SK-N-SH (cell line): Measurements from ENCODE around the gene GPR143. TPM values are rescaled to one million over a fixed set of nuclear protein-coding genes. Genes with fewer than 3 reads are reported as not detected.

Experiments used
- CTCF ChIA-PET: fragments of 300-600, 350-600 bp; formaldehyde crosslinking; extraction: SDS; loops from one replicate; lab custom pipeline; 2021; lab: Yijun Ruan, JAX
- POLR2A ChIA-PET: fragments of 350-600 bp; sonication (Branson Sonifier 250); formaldehyde crosslinking; extraction: SDS; loops from one replicate; lab custom pipeline; 2020; ENCODE audit warnings: antibody characterized with exemption, inconsistent platforms; lab: Yijun Ruan, JAX
- DNase-seq: peaks from one replicate; pipeline ENCODE4 v3.0.0; 2012
- H2AFZ ChIP-seq: fragments of 200-600 bp; sonication (generic); 2 replicates; pipeline ENCODE4 v1.8.1; 2016; ENCODE audit warnings: antibody characterized with exemption, mild to moderate bottlenecking, low read depth
- H3F3A ChIP-seq: fragments of 200-600 bp; sonication (generic); replicated peaks from 2 replicates; pipeline ENCODE3; 2016; ENCODE audit warnings: antibody characterized with exemption, mild to moderate bottlenecking; ENCODE audit not compliant: insufficient read depth
- H3K27ac ChIP-seq, 2 experiments: fragments of 200-500 bp in 1 of 2; fragments of 200-600 bp in 1 of 2; sonication (Bioruptor generic) in 1 of 2; sonication (generic), shearing (Covaris generic) in 1 of 2; 2 replicates each; pipeline versions ENCODE4 v1.5.1 to v1.6.1; 2014 to 2016; ENCODE audit warnings: low read depth in 2 of 2, inconsistent platforms in 1 of 2, low read length in 1 of 2, mild to moderate bottlenecking in 1 of 2, mixed read lengths in 1 of 2
- H3K27me3 ChIP-seq: fragments of 200-600 bp; sonication (generic), shearing (Covaris generic); 2 replicates; pipeline ENCODE4 v1.6.1; 2016; ENCODE audit warnings: mixed run types; ENCODE audit not compliant: insufficient read depth
- H3K36me3 ChIP-seq, 2 experiments: fragments of 200-500 bp in 1 of 2; fragments of 200-600 bp in 1 of 2; sonication (Bioruptor generic) in 1 of 2; sonication (generic) in 1 of 2; replicated peaks in 1 of 2; 2 replicates each; pipeline versions ENCODE3 to v1.5.1; 2014 to 2016; ENCODE audit warnings: low read length in 1 of 2, mild to moderate bottlenecking in 1 of 2; ENCODE audit not compliant: insufficient read depth in 2 of 2, control insufficient read depth in 1 of 2
- H3K4me1 ChIP-seq, 2 experiments: fragments of 200-500 bp in 1 of 2; fragments of 200-600 bp in 1 of 2; sonication (Bioruptor generic) in 1 of 2; sonication (generic), shearing (Covaris generic) in 1 of 2; 2 replicates each; pipeline versions ENCODE4 v1.5.1 to v1.6.1; 2014 to 2016; ENCODE audit warnings: low read depth in 1 of 2, low read length in 1 of 2, mixed run types in 1 of 2; ENCODE audit not compliant: insufficient read depth in 2 of 2, control insufficient read depth in 1 of 2
- H3K4me2 ChIP-seq: fragments of 200-600 bp; sonication (generic), shearing (Covaris generic); 2 replicates; pipeline ENCODE4 v1.6.1; 2017; ENCODE audit warnings: mixed run types
- H3K4me3 ChIP-seq, 2 experiments: fragments of 200-500 bp in 1 of 2; fragments of 200-600 bp in 1 of 2; sonication (Bioruptor generic) in 1 of 2; sonication (generic), shearing (Covaris generic) in 1 of 2; 2 replicates each; pipeline versions ENCODE4 v1.5.1 to v1.8.1; 2014 to 2016; ENCODE audit warnings: low read depth in 2 of 2, inconsistent platforms in 1 of 2, low read length in 1 of 2, mild to moderate bottlenecking in 1 of 2, mixed read lengths in 1 of 2, moderate library complexity in 1 of 2
- H3K79me2 ChIP-seq: fragments of 200-600 bp; sonication (generic); 2 replicates; pipeline ENCODE4 v1.8.1; 2017; ENCODE audit warnings: mild to moderate bottlenecking; ENCODE audit not compliant: insufficient read depth
- H3K9ac ChIP-seq: fragments of 200-600 bp; sonication (generic); 2 replicates; pipeline ENCODE4 v1.6.1; 2017; ENCODE audit warnings: mixed run types
- H3K9me2 ChIP-seq: fragments of 200-600 bp; sonication (generic); 2 replicates; pipeline ENCODE4 v1.6.1; 2017; ENCODE audit warnings: mixed run types
- H3K9me3 ChIP-seq: fragments of 200-600 bp; sonication (generic); 2 replicates; pipeline ENCODE4 v1.6.1; 2017; ENCODE audit warnings: mixed run types, mild to moderate bottlenecking, moderate library complexity
- H4K20me1 ChIP-seq: fragments of 200-600 bp; sonication (generic); 2 replicates; pipeline ENCODE4 v1.6.1; 2017; ENCODE audit warnings: mild to moderate bottlenecking, mixed run types; ENCODE audit not compliant: insufficient read depth
- ELF1 ChIP-seq: IDR thresholded peaks from 2 replicates; pipeline ENCODE4 v1.4.0; 2012
- EP300 ChIP-seq, 2 experiments: IDR thresholded peaks; 2 replicates each; pipeline versions ENCODE4 v1.4.0 to v1.6.1; 2012; ENCODE audit warnings: borderline replicate concordance in 1 of 2, low read depth in 1 of 2, low read length in 1 of 2
- EZH2phosphoT487 ChIP-seq: fragments of 200-600 bp; sonication (generic); IDR thresholded peaks from 2 replicates; pipeline ENCODE4 v1.6.1; 2017; ENCODE audit warnings: low read depth, mixed run types, mild to moderate bottlenecking, antibody characterized with exemption, moderate library complexity, borderline replicate concordance
- FOSL2 ChIP-seq: IDR thresholded peaks from 2 replicates; pipeline ENCODE4 v1.4.0; 2012; ENCODE audit warnings: low read depth, mild to moderate bottlenecking, moderate library complexity, borderline replicate concordance
- GATA2 ChIP-seq: sonication (generic); formaldehyde crosslinking; IDR thresholded peaks from 2 replicates; pipeline ENCODE4 v1.5.0; 2020; ENCODE audit warnings: mild to moderate bottlenecking, missing genetic modification reagents
- JUND ChIP-seq: IDR thresholded peaks from 2 replicates; pipeline ENCODE4 v1.4.0; 2012
- MEF2A ChIP-seq: IDR thresholded peaks from 2 replicates; pipeline ENCODE4 v1.4.0; 2012; ENCODE audit warnings: low read depth, borderline replicate concordance
- RCOR1 ChIP-seq: fragments of 150-350 bp; IDR thresholded peaks from 2 replicates; pipeline ENCODE4 v1.6.1; 2017; ENCODE audit warnings: antibody characterized with exemption, low read length
- RFX5 ChIP-seq: IDR thresholded peaks from 2 replicates; pipeline ENCODE4 v1.6.1; 2012; ENCODE audit warnings: mild to moderate bottlenecking, improper control_type of control experiment, low read length
- SIN3A ChIP-seq: IDR thresholded peaks from 2 replicates; pipeline ENCODE4 v1.6.1; 2012; ENCODE audit warnings: low read depth, mild to moderate bottlenecking, low read length, moderate library complexity, borderline replicate concordance
- SMC3 ChIP-seq: IDR thresholded peaks from 2 replicates; pipeline ENCODE4 v1.6.1; 2012; ENCODE audit warnings: low read depth, low read length, improper control_type of control experiment
- TCF12 ChIP-seq: IDR thresholded peaks from 2 replicates; pipeline ENCODE4 v1.4.0; 2012
- TEAD4 ChIP-seq: IDR thresholded peaks from 2 replicates; pipeline ENCODE4 v1.4.0; 2012; ENCODE audit warnings: mild to moderate bottlenecking, borderline replicate concordance; ENCODE audit not compliant: insufficient read depth
- YY1 ChIP-seq: IDR thresholded peaks from 2 replicates; pipeline ENCODE4 v1.4.0; 2012; ENCODE audit warnings: low read depth, mild to moderate bottlenecking
- WGBS: methylation state at CpG from one replicate; pipeline ENCODE4 v1.1.6; 2017; ENCODE audit warnings: low lambda C conversion rate; 5-methylcytosine and 5-hydroxymethylcytosine counted together
- polyA plus RNA-seq, 3 experiments: library from polyadenylated mRNA; depleted of rRNA; stranded (reverse); fragments of >200 nt; gene quantifications; 2 replicates each; pipeline ENCODE4 v1.2.3, GENCODE V29; 2012
- TF ChIP-seq, protein P1 (sequence below): IDR thresholded peaks from 2 replicates; pipeline ENCODE4 v1.4.0; 2012; ENCODE audit warnings: low read depth, borderline replicate concordance

Gene GPR143
- polyA plus RNA-seq, 1 of the 3 experiments (the other 2 are of a cell fraction): not detected

DNA sequence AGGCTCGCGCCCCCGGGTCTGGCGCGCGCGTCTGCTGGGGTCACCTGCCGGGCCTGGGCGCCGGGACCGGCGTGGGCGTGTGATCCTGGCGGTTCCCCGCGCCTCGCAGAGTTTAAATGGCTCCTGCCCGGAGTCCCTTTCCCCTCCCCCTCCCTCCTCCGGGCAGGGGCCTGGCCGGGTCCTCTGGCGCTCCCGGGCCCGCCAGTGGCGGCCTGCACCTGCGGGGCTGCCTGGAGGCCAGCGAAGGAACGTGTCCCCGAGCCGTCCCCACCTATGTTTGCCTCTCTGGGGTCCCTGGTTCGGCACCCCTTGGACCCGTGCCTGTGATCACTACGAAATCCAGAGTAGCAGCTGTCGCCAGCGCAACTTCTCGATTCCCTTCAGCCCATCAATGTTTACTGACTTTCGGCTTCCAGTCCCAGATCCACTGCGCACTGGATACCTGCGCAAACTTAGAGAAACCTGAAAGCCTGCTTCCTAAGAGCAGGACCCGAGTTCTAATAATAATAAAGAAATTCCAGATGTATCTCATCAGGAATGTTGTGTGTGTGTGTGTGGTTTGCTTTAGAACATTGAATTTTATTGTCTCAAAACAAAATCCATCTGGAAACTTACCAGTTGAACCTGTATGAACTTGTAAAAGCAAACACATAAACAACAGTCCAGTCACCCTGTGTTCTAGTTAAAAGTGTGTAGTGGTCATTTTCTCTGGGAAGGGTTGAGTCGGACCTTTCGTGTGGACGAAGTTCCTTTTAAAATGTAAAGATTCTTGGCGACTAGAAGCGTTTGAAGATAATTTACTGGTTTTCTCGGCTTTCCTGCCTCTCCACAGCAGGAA lies 21.4 kb upstream of the GPR143 start:
- H3K9me2 ChIP-seq: no peaks in the 10 kb centered on the region
- H2AFZ ChIP-seq: no peak overlapping the region
- H3K27me3 ChIP-seq: peaks cover 37% of the 10 kb centered on the region
- ChIA-PET POLR2A (no interaction called here), CTCF (no interaction called here)
- DNase-seq: peak; percentile 51
- H3K36me3 ChIP-seq: no peaks in the 10 kb centered on the region
- H3K4me3 ChIP-seq: peak overlapping the region in 1 of 2 experiments; percentile 39; a peak in 3 of 4 replicates
- no peak overlapping the region for H3K9ac ChIP-seq
- H3K79me2 ChIP-seq: no peaks in the 10 kb centered on the region
- H3K4me2 ChIP-seq: no peak overlapping the region
- no peaks in the 10 kb centered on the region; a peak in 1 of 4 replicates for H3K4me1 ChIP-seq
- no peaks in the 10 kb centered on the region for H4K20me1 ChIP-seq
- H3K9me3 ChIP-seq: no peaks in the 10 kb centered on the region
- no peak for TF ChIP-seq SIN3A
- H3K27ac ChIP-seq: no peak overlapping the region
- H3F3A ChIP-seq: no peaks in the 10 kb centered on the region
- WGBS: 25% methylated on average over 28 of the region's 45 CpGs

DNA sequence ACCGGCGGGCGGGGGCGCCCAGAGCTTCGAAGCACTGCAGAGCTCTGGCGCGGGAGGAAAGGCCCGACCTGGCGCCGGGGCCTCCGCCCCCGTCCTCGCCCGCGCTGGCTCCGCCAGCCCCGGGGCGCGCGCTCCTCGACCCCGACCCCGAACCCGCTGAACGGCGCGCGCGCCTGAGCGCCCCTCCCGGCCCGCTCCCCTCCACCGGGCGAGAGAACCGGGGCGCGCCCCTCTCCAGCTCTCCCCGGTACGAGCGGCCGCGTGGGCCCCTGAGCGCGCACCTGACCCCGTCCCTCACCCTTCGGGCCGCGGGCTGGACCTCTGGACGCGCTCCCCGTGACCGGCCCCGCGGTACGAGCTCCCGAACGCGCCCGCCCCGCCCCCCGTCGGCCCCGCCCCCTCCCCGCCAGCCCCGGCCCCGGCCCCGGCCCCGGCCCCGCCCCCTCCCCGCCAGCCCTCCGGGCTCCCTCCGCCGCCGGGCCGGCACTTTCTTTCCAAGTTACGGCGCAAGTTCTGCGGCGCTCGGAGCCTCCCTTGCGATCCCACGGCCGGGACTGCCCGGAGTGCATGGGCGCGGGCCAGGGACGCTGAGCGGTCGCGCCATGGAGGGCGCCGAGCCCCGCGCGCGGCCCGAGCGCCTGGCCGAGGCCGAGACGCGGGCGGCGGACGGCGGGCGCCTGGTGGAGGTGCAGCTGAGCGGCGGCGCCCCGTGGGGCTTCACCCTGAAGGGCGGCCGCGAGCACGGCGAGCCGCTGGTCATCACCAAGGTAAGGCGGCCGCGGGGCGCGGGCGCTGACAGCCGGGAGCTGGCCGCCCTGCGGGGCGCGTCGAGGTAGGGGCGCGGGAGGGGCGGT lies 20.5 kb upstream of the GPR143 start, which contains the start of gene SHROOM2:
TSS of gene SHROOM2 (plus strand) at position 486 of the 854 bp plus-strand sequence. CDS start at position 603, 117 bp downstream.
- Histone ChIP-seq H3K4me3 (peak within 1 kb of the TSS in 1 of 2 experiments; percentile 39; a peak in 3 of 4 replicates), H3K27ac (no peak within 1 kb of the TSS), H4K20me1 (no peaks in the 10 kb centered on the region), H3K9ac (no peak within 1 kb of the TSS), H3K27me3 (peaks cover 37% of the 10 kb centered on the region), H3K36me3 (no peaks in the 10 kb centered on the region), H3K79me2 (no peaks in the 10 kb centered on the region), H3F3A (no peaks in the 10 kb centered on the region), H2AFZ (no peak within 1 kb of the TSS), H3K9me3 (no peaks in the 10 kb centered on the region), H3K4me1 (no peaks in the 10 kb centered on the region; a peak in 1 of 4 replicates), H3K9me2 (no peaks in the 10 kb centered on the region), H3K4me2 (no peak within 1 kb of the TSS)
- 0% methylated on average over 2 of the region's 132 CpGs for WGBS
- DNase-seq: peak; percentile 72
- ChIA-PET POLR2A (no interaction called here), CTCF (no interaction called here)
- TF ChIP-seq FOSL2: no peak
- no peak for TF ChIP-seq JUND
- no peak for TF ChIP-seq YY1
- no peak for TF ChIP-seq SMC3
- TF ChIP-seq ELF1: no peak
- TF ChIP-seq GATA2: no peak
- no peak for TF ChIP-seq SIN3A
- TF ChIP-seq TEAD4: no peak
- TF ChIP-seq, protein P1, sequence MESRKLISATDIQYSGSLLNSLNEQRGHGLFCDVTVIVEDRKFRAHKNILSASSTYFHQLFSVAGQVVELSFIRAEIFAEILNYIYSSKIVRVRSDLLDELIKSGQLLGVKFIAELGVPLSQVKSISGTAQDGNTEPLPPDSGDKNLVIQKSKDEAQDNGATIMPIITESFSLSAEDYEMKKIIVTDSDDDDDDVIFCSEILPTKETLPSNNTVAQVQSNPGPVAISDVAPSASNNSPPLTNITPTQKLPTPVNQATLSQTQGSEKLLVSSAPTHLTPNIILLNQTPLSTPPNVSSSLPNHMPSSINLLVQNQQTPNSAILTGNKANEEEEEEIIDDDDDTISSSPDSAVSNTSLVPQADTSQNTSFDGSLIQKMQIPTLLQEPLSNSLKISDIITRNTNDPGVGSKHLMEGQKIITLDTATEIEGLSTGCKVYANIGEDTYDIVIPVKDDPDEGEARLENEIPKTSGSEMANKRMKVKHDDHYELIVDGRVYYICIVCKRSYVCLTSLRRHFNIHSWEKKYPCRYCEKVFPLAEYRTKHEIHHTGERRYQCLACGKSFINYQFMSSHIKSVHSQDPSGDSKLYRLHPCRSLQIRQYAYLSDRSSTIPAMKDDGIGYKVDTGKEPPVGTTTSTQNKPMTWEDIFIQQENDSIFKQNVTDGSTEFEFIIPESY: no peak
- TF ChIP-seq TCF12: no peak
- no peak for TF ChIP-seq EZH2phosphoT487
- no peak for TF ChIP-seq MEF2A
- no peak for TF ChIP-seq RFX5
- no peak for TF ChIP-seq EP300 (IDR thresholded peaks at IDR 0.05; ENCODE audit: borderline replicate concordance in 1 of 2, low read depth in 1 of 2, low read length in 1 of 2)
- no peak for TF ChIP-seq RCOR1
